Sigmoid colon (tissue), 7 donors: Measurements from ENCODE around the gene PPP2R5B. TPM values are rescaled to one million over a fixed set of nuclear protein-coding genes. Genes with fewer than 3 reads are reported as not detected.

ENCODE experiments used
- DNase-seq: peaks from one replicate; pipeline ENCODE4 v3.0.0-alpha.2; 2019
- H3K27ac ChIP-seq, 4 donors: fragments of 200-600 bp; sonication (generic); one replicate each; pipeline ENCODE4 v1.5.1; 2016 to 2019; ENCODE audit warnings: mild to moderate bottlenecking in 1 of 4
- H3K27me3 ChIP-seq, 3 donors: fragments of 200-600 bp; sonication (generic); one replicate each; pipeline ENCODE4 v1.5.1; 2019; ENCODE audit warnings: mild to moderate bottlenecking in 1 of 3
- H3K36me3 ChIP-seq, 4 donors: fragments of 200-600 bp; sonication (generic); one replicate each; pipeline ENCODE4 v1.5.1; 2016 to 2019
- H3K4me1 ChIP-seq, 4 donors: fragments of 200-600 bp; sonication (generic); one replicate each; pipeline ENCODE4 v1.5.1; 2017 to 2019
- H3K4me3 ChIP-seq, 4 donors: fragments of 200-600 bp; sonication (generic); one replicate each; pipeline ENCODE4 v1.5.1; 2017 to 2019; ENCODE audit warnings: mild to moderate bottlenecking in 2 of 4, moderate library complexity in 1 of 4
- H3K9me3 ChIP-seq, 4 donors: fragments of 200-600 bp in 3 of 4; sonication (generic) in 3 of 4; one replicate each; pipeline versions ENCODE4 v1.5.1 to v1.6.1; 2013 to 2019
- EP300 ChIP-seq, 4 donors: sonication (generic); formaldehyde crosslinking; IDR thresholded peaks; one replicate each; pipeline ENCODE4 v1.6.1; 2017; ENCODE audit warnings: antibody characterized with exemption in 4 of 4
- POLR2A ChIP-seq, 2 donors: fragments of 450-650 bp; IDR thresholded peaks; one replicate each; pipeline ENCODE4 v1.6.1; 2016; ENCODE audit warnings: antibody characterized with exemption in 2 of 2, mild to moderate bottlenecking in 2 of 2, moderate library complexity in 2 of 2
- POLR2AphosphoS5 ChIP-seq, 4 donors: sonication (generic); formaldehyde crosslinking; IDR thresholded peaks; one replicate each; pipeline ENCODE4 v1.6.1; 2017; ENCODE audit warnings: antibody characterized with exemption in 4 of 4
- WGBS, 2 donors: extraction: QIAGEN DNeasy Blood & Tissue Kit; methylation state at CpG; one replicate each; pipeline ENCODE4 v1.1.7; 2013; 5-methylcytosine and 5-hydroxymethylcytosine counted together
- intact Hi-C: fragments of 100-400 bp; cut with DNase I; formaldehyde crosslinking; loops from one replicate; pipeline ENCODE4 v1.15.1; 2023
- polyA plus RNA-seq, 3 donors: library from polyadenylated mRNA; stranded (reverse); fragments of 200-250 nt; gene quantifications; one replicate each; pipeline ENCODE4 v1.2.3, GENCODE V29; 2013
- total RNA-seq, 4 donors: library from RNA; depleted of rRNA; stranded (reverse); fragments of >200 nt; gene quantifications; one replicate each; pipeline ENCODE4 v1.1.0, GENCODE V29; 2016
- TF ChIP-seq, protein P1 (sequence below), 4 experiments: fragments of 450-650 bp in 3 of 4; fragments of 200-600 bp in 1 of 4; IDR thresholded peaks; one replicate each; pipeline ENCODE4 v1.5.1; 2016 to 2019; ENCODE audit warnings: antibody characterized with exemption in 4 of 4, mild to moderate bottlenecking in 3 of 4, moderate library complexity in 2 of 4
- donor health status: healthy with polysubstance abuse.
- donor health status: Bipolar disorder and iron deficiency.
- donor health status: healthy.

PPP2R5B gene
- total and polyA plus RNA-seq, 7 donors, result 15.6 to 27.3 (median 19.3) TPM

DNA sequence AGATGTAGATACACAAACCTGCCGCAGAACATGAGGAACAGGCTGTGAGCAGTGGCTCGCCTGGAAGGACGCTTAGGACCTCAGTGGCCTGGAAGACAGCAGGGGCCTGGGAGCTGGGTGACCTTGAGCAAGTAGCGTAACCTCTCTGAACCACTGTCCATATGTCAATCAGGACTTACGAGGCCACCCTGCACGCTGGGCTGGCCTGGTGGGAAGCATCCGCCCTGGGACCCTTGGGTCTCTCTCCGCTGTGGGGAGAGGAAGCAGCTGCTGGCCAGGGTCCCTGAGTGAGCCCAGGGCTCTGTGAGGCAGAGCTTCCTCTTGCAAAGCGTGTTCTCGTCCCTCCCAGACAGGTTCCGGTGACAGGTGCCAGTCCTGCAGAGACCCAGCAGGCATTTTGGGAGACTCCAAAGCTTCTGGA, 32.1 kb upstream of the PPP2R5B start:
- Histone ChIP-seq H3K27ac (peak overlapping the region in 1 of 4 donors; percentile 45), H3K4me3 (peak overlapping the region in 1 of 4 donors; percentile 18), H3K27me3 (no peaks in the 10 kb centered on the region), H3K36me3 (peaks cover 0 to 20% (median 4%) of the 10 kb centered on the region in 4 donors), H3K9me3 (no peaks in the 10 kb centered on the region), H3K4me1 (peaks cover 0 to 18% (median 13%) of the 10 kb centered on the region in 4 donors)
- no peak for DNase-seq
- intact Hi-C loops, result no loop called here
- WGBS, 2 donors, result 16 to 54% methylated on average over 11 of the region's 11 CpGs
- TF ChIP-seq, protein P1, sequence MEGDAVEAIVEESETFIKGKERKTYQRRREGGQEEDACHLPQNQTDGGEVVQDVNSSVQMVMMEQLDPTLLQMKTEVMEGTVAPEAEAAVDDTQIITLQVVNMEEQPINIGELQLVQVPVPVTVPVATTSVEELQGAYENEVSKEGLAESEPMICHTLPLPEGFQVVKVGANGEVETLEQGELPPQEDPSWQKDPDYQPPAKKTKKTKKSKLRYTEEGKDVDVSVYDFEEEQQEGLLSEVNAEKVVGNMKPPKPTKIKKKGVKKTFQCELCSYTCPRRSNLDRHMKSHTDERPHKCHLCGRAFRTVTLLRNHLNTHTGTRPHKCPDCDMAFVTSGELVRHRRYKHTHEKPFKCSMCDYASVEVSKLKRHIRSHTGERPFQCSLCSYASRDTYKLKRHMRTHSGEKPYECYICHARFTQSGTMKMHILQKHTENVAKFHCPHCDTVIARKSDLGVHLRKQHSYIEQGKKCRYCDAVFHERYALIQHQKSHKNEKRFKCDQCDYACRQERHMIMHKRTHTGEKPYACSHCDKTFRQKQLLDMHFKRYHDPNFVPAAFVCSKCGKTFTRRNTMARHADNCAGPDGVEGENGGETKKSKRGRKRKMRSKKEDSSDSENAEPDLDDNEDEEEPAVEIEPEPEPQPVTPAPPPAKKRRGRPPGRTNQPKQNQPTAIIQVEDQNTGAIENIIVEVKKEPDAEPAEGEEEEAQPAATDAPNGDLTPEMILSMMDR (IDR thresholded peaks at IDR 0.05), result no peak
- peak in 1 of 4 donors; percentile 15 for TF ChIP-seq POLR2AphosphoS5 (IDR thresholded peaks at IDR 0.05)

DNA sequence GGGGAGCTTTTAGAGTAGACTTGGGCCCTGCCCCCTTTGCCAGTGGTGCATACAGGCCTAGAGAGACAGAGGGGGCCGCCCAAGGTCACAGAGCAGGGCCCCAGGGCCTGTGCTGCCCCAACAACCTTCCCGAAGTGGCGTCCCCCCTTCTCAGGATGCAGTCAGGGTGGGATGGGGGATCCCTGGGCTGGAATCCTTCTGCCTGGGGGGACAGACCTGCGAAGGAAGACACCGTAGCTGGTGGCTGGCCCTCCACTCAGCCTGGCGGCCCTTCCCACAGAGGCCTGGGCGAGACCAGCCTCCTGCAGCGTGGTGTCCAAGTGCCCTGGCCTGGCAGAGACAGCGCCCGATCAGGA, 31.7 kb upstream of the PPP2R5B start:
- no peak for DNase-seq
- Histone ChIP-seq H3K27ac (peak overlapping the region in 1 of 4 donors; percentile 45), H3K36me3 (peaks cover 0 to 24% (median 7%) of the 10 kb centered on the region in 4 donors), H3K27me3 (no peaks in the 10 kb centered on the region), H3K4me3 (peak overlapping the region in 1 of 4 donors; percentile 18), H3K4me1 (peaks cover 0 to 14% (median 9%) of the 10 kb centered on the region in 4 donors), H3K9me3 (no peaks in the 10 kb centered on the region)
- intact Hi-C loops, result no loop called here
- WGBS, 2 donors, result 19 to 67% methylated on average over 10 of the region's 10 CpGs
- TF ChIP-seq, protein P1 (IDR thresholded peaks at IDR 0.05), result no peak
- TF ChIP-seq POLR2A (IDR thresholded peaks at IDR 0.05) (no peak), EP300 (IDR thresholded peaks at IDR 0.05) (no peak), POLR2AphosphoS5 (IDR thresholded peaks at IDR 0.05) (no peak)

DNA sequence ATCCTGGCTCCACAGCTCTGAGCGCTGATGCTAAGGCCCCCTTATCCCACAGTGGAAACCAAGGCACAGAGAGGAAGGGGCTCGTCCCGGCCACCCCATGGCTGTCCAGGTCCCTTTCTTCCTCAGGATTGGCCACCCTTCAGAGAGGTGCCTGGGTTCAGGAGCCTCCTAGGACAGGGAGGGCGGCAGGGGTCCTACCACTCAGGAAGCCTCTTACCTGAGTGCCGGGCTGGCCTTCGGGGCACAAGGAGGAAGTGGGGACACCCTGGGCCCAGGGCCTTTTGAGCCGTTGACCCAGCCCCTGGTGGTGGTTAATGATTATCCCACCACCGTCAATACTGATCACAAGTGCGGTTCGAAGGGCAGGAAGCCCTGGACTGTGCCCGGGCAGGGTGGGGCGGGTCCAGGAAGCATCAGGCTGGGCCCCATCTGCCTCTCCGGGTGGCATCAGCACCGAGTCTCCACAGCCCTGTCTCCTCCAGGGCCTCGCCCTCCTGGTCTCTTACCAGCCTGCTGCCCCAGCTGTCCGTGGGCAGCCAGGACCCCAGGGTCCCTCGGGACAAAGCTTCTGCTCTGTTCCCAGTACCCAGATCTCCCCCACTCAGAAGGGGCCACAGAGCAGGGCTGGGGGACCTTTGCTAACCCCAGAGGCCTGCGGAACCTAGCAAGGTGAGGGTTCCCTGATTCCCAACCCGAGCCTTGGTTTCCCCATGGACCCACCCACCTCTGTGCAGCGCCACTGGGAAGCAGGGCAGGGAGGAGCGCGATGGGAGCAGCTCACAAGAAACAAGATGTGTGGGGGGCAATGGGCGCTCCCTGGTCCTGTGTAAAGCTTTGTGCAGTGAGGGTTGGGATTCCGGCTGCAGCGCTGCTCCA, 31.1 kb upstream of the PPP2R5B start:
- Histone ChIP-seq H3K4me1 (peaks cover 0 to 8% (median 3%) of the 10 kb centered on the region in 4 donors), H3K27me3 (no peaks in the 10 kb centered on the region), H3K27ac (peak overlapping the region in 1 of 4 donors; percentile 55), H3K4me3 (peak overlapping the region in 1 of 4 donors; percentile 18), H3K9me3 (no peaks in the 10 kb centered on the region), H3K36me3 (peaks cover 0 to 30% (median 10%) of the 10 kb centered on the region in 4 donors)
- TF ChIP-seq POLR2A (IDR thresholded peaks at IDR 0.05), result peak in 1 of 2 donors; percentile 87
- peak in 2 of 4 donors; percentile 2 to 58 for TF ChIP-seq POLR2AphosphoS5 (IDR thresholded peaks at IDR 0.05)
- TF ChIP-seq, protein P1 (IDR thresholded peaks at IDR 0.05), result no peak
- no peak for TF ChIP-seq EP300 (IDR thresholded peaks at IDR 0.05)
- 17 to 65% methylated on average over 25 of the region's 25 CpGs for WGBS, 2 donors
- intact Hi-C loops, result loop anchor here (1.0 kb wide), 1 partner anchor 46 kb away; no protein-coding TSS in a partner anchor
- no peak for DNase-seq

DNA sequence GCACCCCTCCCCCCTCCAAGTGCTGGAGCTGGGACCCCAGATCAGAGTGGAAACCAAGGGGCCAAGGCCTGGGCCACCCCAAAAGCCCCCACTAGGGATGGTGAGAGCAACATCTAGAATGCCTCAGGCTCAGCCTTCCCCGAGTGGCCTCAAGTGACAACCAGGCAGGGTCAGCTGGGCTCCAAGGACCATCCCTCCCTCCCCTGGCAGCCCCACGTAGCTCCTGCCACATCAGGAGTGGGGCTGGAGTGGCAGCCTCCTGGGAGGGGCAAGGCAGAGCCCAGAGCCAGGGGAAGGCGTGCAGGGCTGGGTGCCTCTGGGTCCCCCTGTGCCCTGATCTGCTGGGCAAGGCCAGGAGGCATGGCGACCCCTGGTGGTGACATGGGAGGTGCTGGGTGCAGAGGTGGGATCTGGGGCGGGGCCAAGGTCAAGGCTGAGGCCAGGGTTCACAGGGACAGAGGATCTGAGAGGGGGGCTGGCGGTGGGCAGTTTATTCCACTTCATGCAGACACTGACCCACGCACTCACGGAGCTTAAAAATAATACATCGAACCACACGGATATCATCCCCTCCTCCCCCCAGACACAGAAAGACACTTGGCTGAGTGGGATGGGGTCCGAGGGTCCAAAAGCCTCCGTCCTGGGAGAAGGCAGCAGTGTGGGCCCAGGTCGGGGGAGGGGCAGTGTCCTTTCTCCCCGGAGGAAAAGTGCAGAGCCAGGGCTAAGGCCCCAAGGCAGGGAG, 30.2 kb upstream of the PPP2R5B start:
- TF ChIP-seq EP300 (IDR thresholded peaks at IDR 0.05) (no peak), POLR2A (IDR thresholded peaks at IDR 0.05) (no peak), POLR2AphosphoS5 (IDR thresholded peaks at IDR 0.05) (peak in 1 of 4 donors; percentile 18)
- TF ChIP-seq, protein P1 (IDR thresholded peaks at IDR 0.05), result peak; percentile 89 to 96 (median 92)
- H3K36me3 ChIP-seq, result peaks cover 0 to 38% (median 14%) of the 10 kb centered on the region in 4 donors
- H3K4me1 ChIP-seq, result peaks cover 0 to 5% (median 2%) of the 10 kb centered on the region in 4 donors
- H3K4me3 ChIP-seq, result no peak overlapping the region
- WGBS, 2 donors, result 14 to 34% methylated on average over 14 of the region's 14 CpGs
- intact Hi-C loops, result loop anchor here (1.0 kb wide), 1 partner anchor 47 kb away; no protein-coding TSS in a partner anchor
- no peaks in the 10 kb centered on the region for H3K9me3 ChIP-seq
- peak overlapping the region in 1 of 4 donors; percentile 55 for H3K27ac ChIP-seq
- peak; percentile 90 for DNase-seq
- no peaks in the 10 kb centered on the region for H3K27me3 ChIP-seq
